H1 (cell line): ENCODE results near the gene PLCL2. TPM values are rescaled to one million over a fixed set of nuclear protein-coding genes. Genes with fewer than 3 reads are reported as not detected.

Source experiments
- CTCF ChIA-PET: fragments of 300-600 bp; sonication (Branson Sonifier 250); formaldehyde crosslinking; loops from one replicate; lab custom pipeline; 2021; ENCODE audit not compliant: partially characterized antibody; lab: Charles Lee
- POLR2A ChIA-PET: fragments of 300-600 bp; sonication (Branson Sonifier 250); formaldehyde crosslinking; loops from one replicate; lab custom pipeline; 2021; ENCODE audit warnings: inconsistent platforms; ENCODE audit not compliant: partially characterized antibody; lab: Charles Lee
- DNase-seq, 2 experiments: peaks; one replicate each; pipeline versions ENCODE4 v3.0.0 to v3.0.0-alpha.2; 2010 to 2022; ENCODE audit warnings: low spot score in 2 of 2, low read depth in 1 of 2, mixed read lengths in 1 of 2
- FAIRE-seq: peaks from 2 replicates; lab custom pipeline; 2011; peaks lifted over from hg19 to GRCh38; lab: Jason Lieb, UNC
- H2AFZ ChIP-seq: 2 replicates; pipeline ENCODE4 v1.8.1; 2012; ENCODE audit warnings: low read length, inconsistent platforms
- H2AK5ac ChIP-seq: 2 replicates; pipeline ENCODE4 v1.6.1; 2013; ENCODE audit warnings: low read depth, low read length
- H2BK120ac ChIP-seq: replicated peaks from 2 replicates; pipeline ENCODE3; 2013; ENCODE audit warnings: low read depth, low read length, inconsistent platforms
- H2BK12ac ChIP-seq: 2 replicates; pipeline ENCODE4 v1.6.1; 2013; ENCODE audit warnings: low read depth, low read length
- H2BK15ac ChIP-seq: 2 replicates; pipeline ENCODE4 v1.6.1; 2013; ENCODE audit warnings: low read length
- H2BK20ac ChIP-seq: 2 replicates; pipeline ENCODE4 v1.6.1; 2013; ENCODE audit warnings: low read length
- H2BK5ac ChIP-seq: 2 replicates; pipeline ENCODE4 v1.6.1; 2013; ENCODE audit warnings: low read depth, low read length
- H3K14ac ChIP-seq: 2 replicates; pipeline ENCODE4 v1.6.1; 2013; ENCODE audit warnings: inconsistent platforms; ENCODE audit not compliant: insufficient read length
- H3K18ac ChIP-seq: 2 replicates; pipeline ENCODE4 v1.6.1; 2013; ENCODE audit warnings: low read length; ENCODE audit errors: extremely low read depth
- H3K23ac ChIP-seq: 2 replicates; pipeline ENCODE4 v1.6.1; 2013; ENCODE audit warnings: inconsistent platforms; ENCODE audit not compliant: insufficient read length
- H3K23me2 ChIP-seq: 2 replicates; pipeline ENCODE4 v1.6.1; 2013; ENCODE audit warnings: low read depth, low read length
- H3K27ac ChIP-seq: 2 replicates; pipeline ENCODE4 v1.6.1; 2011; ENCODE audit warnings: low read depth, low read length, inconsistent platforms
- H3K27me3 ChIP-seq, 4 experiments: replicated peaks in 1 of 4; 1 replicate in 1 of 4; 2 replicates in 3 of 4; pipeline versions ENCODE4 v1.6.1 to v1.8.1; 2011 to 2013; ENCODE audit warnings: low read length in 3 of 4, mild to moderate bottlenecking in 3 of 4, inconsistent platforms in 2 of 4, mixed read lengths in 2 of 4, moderate library complexity in 1 of 4; ENCODE audit not compliant: control insufficient read depth in 3 of 4, insufficient read depth in 3 of 4; ENCODE audit errors: extremely low read depth in 1 of 4
- H3K36me3 ChIP-seq, 4 experiments: 2 replicates each; pipeline versions ENCODE4 v1.6.1 to v1.8.1; 2011 to 2013; ENCODE audit warnings: mild to moderate bottlenecking in 4 of 4, low read length in 3 of 4, moderate library complexity in 2 of 4, control low read depth in 1 of 4, inconsistent platforms in 1 of 4; ENCODE audit not compliant: insufficient read depth in 4 of 4, control insufficient read depth in 2 of 4
- H3K4ac ChIP-seq: replicated peaks from 2 replicates; pipeline ENCODE3; 2013; ENCODE audit warnings: low read length, low read depth, mixed read lengths, inconsistent platforms; ENCODE audit not compliant: insufficient read length
- H3K4me1 ChIP-seq, 4 experiments: replicated peaks in 1 of 4; 1 replicate in 1 of 4; 2 replicates in 3 of 4; pipeline versions ENCODE4 v1.6.1 to v1.8.1; 2011 to 2013; ENCODE audit warnings: low read length in 3 of 4, inconsistent platforms in 2 of 4, mixed read lengths in 1 of 4; ENCODE audit not compliant: insufficient read depth in 4 of 4, control insufficient read depth in 3 of 4
- H3K4me2 ChIP-seq, 2 experiments: 2 replicates each; pipeline versions ENCODE4 v1.6.1 to v1.8.1; 2011 to 2013; ENCODE audit warnings: low read depth in 2 of 2, low read length in 2 of 2, control low read depth in 1 of 2, inconsistent platforms in 1 of 2, mild to moderate bottlenecking in 1 of 2; ENCODE audit not compliant: insufficient read depth in 1 of 2
- H3K4me3 ChIP-seq, 4 experiments: fragments of 200-600, 300-600 bp in 1 of 4; sonication (generic), shearing (Covaris generic), sonication (Bioruptor Twin) in 1 of 4; 2 replicates each; pipeline versions ENCODE4 v1.5.1 to v1.8.1; 2011 to 2016; ENCODE audit warnings: low read length in 4 of 4, low read depth in 3 of 4, control low read depth in 2 of 4, inconsistent platforms in 2 of 4, mild to moderate bottlenecking in 2 of 4, mixed read lengths in 1 of 4, moderate library complexity in 1 of 4; ENCODE audit not compliant: insufficient read depth in 2 of 4; ENCODE audit errors: extremely low read depth in 1 of 4
- H3K56ac ChIP-seq: replicated peaks from 2 replicates; pipeline ENCODE3; 2013; ENCODE audit warnings: low read depth, mild to moderate bottlenecking, mixed read lengths, low read length, inconsistent platforms; ENCODE audit not compliant: insufficient read length
- H3K79me1 ChIP-seq: 2 replicates; pipeline ENCODE4 v1.6.1; 2013; ENCODE audit warnings: low read depth, low read length, control low read depth
- H3K79me2 ChIP-seq, 2 experiments: 2 replicates each; pipeline versions ENCODE4 v1.6.1 to v1.8.1; 2012 to 2013; ENCODE audit warnings: low read length in 2 of 2, mild to moderate bottlenecking in 2 of 2, inconsistent platforms in 1 of 2; ENCODE audit not compliant: insufficient read depth in 2 of 2, control insufficient read depth in 1 of 2
- H3K9ac ChIP-seq, 4 experiments: replicated peaks in 1 of 4; 1 replicate in 1 of 4; 2 replicates in 3 of 4; pipeline versions ENCODE4 v1.6.1 to v1.8.1; 2011 to 2013; ENCODE audit warnings: low read depth in 3 of 4, low read length in 3 of 4, control low read depth in 2 of 4, mild to moderate bottlenecking in 2 of 4, moderate library complexity in 2 of 4, inconsistent platforms in 1 of 4; ENCODE audit errors: extremely low read depth in 1 of 4
- H3K9me3 ChIP-seq, 2 experiments: 2 replicates each; pipeline versions ENCODE4 v1.6.1 to v1.8.1; 2012 to 2013; ENCODE audit warnings: mild to moderate bottlenecking in 2 of 2, moderate library complexity in 2 of 2, control low read depth in 1 of 2, inconsistent platforms in 1 of 2, low read depth in 1 of 2, low read length in 1 of 2, mixed read lengths in 1 of 2; ENCODE audit not compliant: insufficient read depth in 2 of 2
- H4K20me1 ChIP-seq, 2 experiments: replicated peaks in 1 of 2; 2 replicates each; pipeline versions ENCODE3 to v1.8.1; 2011 to 2013; ENCODE audit warnings: inconsistent platforms in 2 of 2, low read length in 2 of 2, mild to moderate bottlenecking in 1 of 2; ENCODE audit not compliant: insufficient read depth in 2 of 2, control insufficient read depth in 1 of 2
- H4K5ac ChIP-seq: 2 replicates; pipeline ENCODE4 v1.6.1; 2013; ENCODE audit warnings: low read length, low read depth, mixed read lengths, inconsistent platforms; ENCODE audit not compliant: insufficient read length
- H4K8ac ChIP-seq: 2 replicates; pipeline ENCODE4 v1.8.0; 2013; ENCODE audit warnings: mild to moderate bottlenecking, moderate library complexity, low read length, inconsistent platforms; ENCODE audit not compliant: insufficient read depth; ENCODE audit errors: extremely low read depth
- H4K91ac ChIP-seq: replicated peaks from 2 replicates; pipeline ENCODE3; 2013; ENCODE audit warnings: low read length, mixed read lengths, inconsistent platforms; ENCODE audit not compliant: insufficient read length
- CBX5 ChIP-seq: fragments of 300-800, 300-1000 bp; sonication (generic); IDR thresholded peaks from 2 replicates; pipeline ENCODE4 v1.7.1; 2016; ENCODE audit warnings: antibody characterized with exemption, low read length, low read depth
- EZH2 ChIP-seq: fragments of 200-600 bp; sonication (generic); IDR thresholded peaks from 2 replicates; pipeline ENCODE4 v1.7.1; 2012; ENCODE audit warnings: low read depth, mild to moderate bottlenecking, moderate library complexity, low read length, inconsistent platforms; ENCODE audit not compliant: severe bottlenecking
- FOSL1 ChIP-seq: IDR thresholded peaks from 2 replicates; pipeline ENCODE4 v1.6.1; 2011; ENCODE audit warnings: mild to moderate bottlenecking, low read depth, low read length, moderate library complexity; ENCODE audit not compliant: insufficient read depth
- GABPA ChIP-seq: IDR thresholded peaks from 2 replicates; pipeline ENCODE4 v1.6.1; 2011; ENCODE audit warnings: mild to moderate bottlenecking, low read length, moderate library complexity, borderline replicate concordance; ENCODE audit not compliant: insufficient read depth
- HDAC6 ChIP-seq: IDR thresholded peaks from one replicate; pipeline ENCODE4 v1.7.1; 2012; ENCODE audit warnings: low read depth, mild to moderate bottlenecking, inconsistent platforms, low read length, moderate library complexity
- JUND ChIP-seq: IDR thresholded peaks from 2 replicates; pipeline ENCODE4 v1.6.1; 2011; ENCODE audit warnings: mild to moderate bottlenecking, improper control_type of control experiment, low read length
- NANOG ChIP-seq: IDR thresholded peaks from 2 replicates; pipeline ENCODE4 v1.6.1; 2011; ENCODE audit warnings: low read length, low read depth, mild to moderate bottlenecking, inconsistent platforms; ENCODE audit not compliant: insufficient read depth, poor library complexity, severe bottlenecking
- PHF8 ChIP-seq: fragments of 200-600 bp; sonication (generic); conservative IDR thresholded peaks from 2 replicates; pipeline ENCODE4 v1.7.1; 2012; ENCODE audit warnings: low read depth, mild to moderate bottlenecking, inconsistent platforms, low read length, moderate library complexity
- polyA plus RNA-seq, 7 experiments: library from polyadenylated mRNA; depleted of rRNA in 3 of 7; stranded (reverse) in 5 of 7; unstranded in 2 of 7; fragments of >200 nt in 5 of 7; fragments of 200-250 nt in 2 of 7; gene quantifications; 1 replicate in 5 of 7; 2 replicates in 1 of 7; 4 replicates in 1 of 7; pipeline versions ENCODE4 v1.2.1 to v1.2.3, GENCODE V29; 2011 to 2013; ENCODE audit warnings: missing spikeins in 2 of 7, mixed read lengths in 2 of 7
- total RNA-seq: library from RNA; stranded (reverse); fragmentation: NEBNext Ultra II Directional; extraction: Animal tissue kit (Norgen Biotek cat#: 25700); gene quantifications from 2 replicates; pipeline ENCODE4 v1.2.1, GENCODE V29; 2021
- TF ChIP-seq, protein P1 (sequence below): IDR thresholded peaks from 2 replicates; pipeline ENCODE4 v1.6.1; 2011; ENCODE audit warnings: low read length, improper control_type of control experiment
- TF ChIP-seq, protein P2 (sequence below): IDR thresholded peaks from 2 replicates; pipeline ENCODE4 v1.6.1; 2011; ENCODE audit warnings: low read depth, mild to moderate bottlenecking, low read length; ENCODE audit not compliant: insufficient read depth

Gene PLCL2
- total and polyA plus RNA-seq, 2 of the 8 experiments (the other 6 are each of a cell fraction or from before 2014, with no cell fraction given): 3.5 to 6.8 TPM

DNA sequence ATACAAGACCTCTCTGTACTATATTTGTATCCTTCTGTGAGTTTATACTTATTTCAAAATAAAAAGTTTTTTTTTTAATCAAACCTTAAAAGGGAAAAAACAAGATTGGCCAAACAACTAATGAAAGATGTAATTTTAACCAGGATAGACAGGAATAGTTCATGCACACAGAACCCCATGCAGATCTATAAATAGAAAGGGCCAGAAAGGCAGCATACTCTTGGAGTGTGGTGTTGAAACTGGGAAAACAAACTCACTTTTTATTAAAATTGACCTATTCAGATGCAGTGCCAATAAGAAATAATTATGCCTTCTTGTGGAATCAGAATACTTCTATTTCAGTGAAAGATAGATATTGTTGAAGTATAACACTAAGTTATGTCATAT is 204.6 kb downstream of the PLCL2 start:
- Histone ChIP-seq H2BK15ac (no peak overlapping the region), H3K79me2 (no peaks in the 10 kb centered on the region), H2BK12ac (no peak overlapping the region), H3K14ac (no peak overlapping the region), H3K27ac (no peak overlapping the region), H3K27me3 (no peaks in the 10 kb centered on the region), H3K79me1 (no peaks in the 10 kb centered on the region), H2BK20ac (no peak overlapping the region), H3K4me2 (no peak overlapping the region), H4K20me1 (no peaks in the 10 kb centered on the region), H3K9me3 (no peaks in the 10 kb centered on the region; a peak in 1 of 4 replicates), H2AK5ac (no peak overlapping the region), H3K23me2 (0 out of 2 replicates have a peak, but pooled peaks cover 3% of the 10 kb centered on the region), H3K4ac (no peak overlapping the region), H3K9ac (no peak overlapping the region), H3K18ac (no peak overlapping the region), H2BK120ac (no peak overlapping the region), H3K23ac (no peak overlapping the region), H3K36me3 (peaks cover 0 to 3% (median 0%) of the 10 kb centered on the region in 4 experiments; a peak in 1 of 8 replicates), H2BK5ac (no peak overlapping the region), H2AFZ (no peak overlapping the region), H3K4me3 (no peak overlapping the region), H4K8ac (no peak overlapping the region), H3K56ac (no peak overlapping the region), H4K91ac (no peak overlapping the region), H3K4me1 (peaks cover 0 to 10% (median 4%) of the 10 kb centered on the region in 4 experiments; a peak in 4 of 7 replicates), H4K5ac (no peak overlapping the region)
- DNase-seq (no peak), FAIRE-seq (no peak)
- CTCF ChIA-PET: no interaction called here
- POLR2A ChIA-PET: no interaction called here
- no peak for TF ChIP-seq CBX5
- TF ChIP-seq FOSL1: no peak
- no peak for TF ChIP-seq GABPA
- TF ChIP-seq EZH2: no peak
- TF ChIP-seq NANOG: no peak
- TF ChIP-seq, protein P1, sequence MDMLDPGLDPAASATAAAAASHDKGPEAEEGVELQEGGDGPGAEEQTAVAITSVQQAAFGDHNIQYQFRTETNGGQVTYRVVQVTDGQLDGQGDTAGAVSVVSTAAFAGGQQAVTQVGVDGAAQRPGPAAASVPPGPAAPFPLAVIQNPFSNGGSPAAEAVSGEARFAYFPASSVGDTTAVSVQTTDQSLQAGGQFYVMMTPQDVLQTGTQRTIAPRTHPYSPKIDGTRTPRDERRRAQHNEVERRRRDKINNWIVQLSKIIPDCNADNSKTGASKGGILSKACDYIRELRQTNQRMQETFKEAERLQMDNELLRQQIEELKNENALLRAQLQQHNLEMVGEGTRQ: no peak
- TF ChIP-seq PHF8: no peak
- TF ChIP-seq, protein P2, sequence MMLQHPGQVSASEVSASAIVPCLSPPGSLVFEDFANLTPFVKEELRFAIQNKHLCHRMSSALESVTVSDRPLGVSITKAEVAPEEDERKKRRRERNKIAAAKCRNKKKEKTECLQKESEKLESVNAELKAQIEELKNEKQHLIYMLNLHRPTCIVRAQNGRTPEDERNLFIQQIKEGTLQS: no peak
- TF ChIP-seq JUND: no peak
- TF ChIP-seq HDAC6: no peak
